ENCODE data around the gene CTNNBL1.

The CTNNBL1 gene

DNA sequence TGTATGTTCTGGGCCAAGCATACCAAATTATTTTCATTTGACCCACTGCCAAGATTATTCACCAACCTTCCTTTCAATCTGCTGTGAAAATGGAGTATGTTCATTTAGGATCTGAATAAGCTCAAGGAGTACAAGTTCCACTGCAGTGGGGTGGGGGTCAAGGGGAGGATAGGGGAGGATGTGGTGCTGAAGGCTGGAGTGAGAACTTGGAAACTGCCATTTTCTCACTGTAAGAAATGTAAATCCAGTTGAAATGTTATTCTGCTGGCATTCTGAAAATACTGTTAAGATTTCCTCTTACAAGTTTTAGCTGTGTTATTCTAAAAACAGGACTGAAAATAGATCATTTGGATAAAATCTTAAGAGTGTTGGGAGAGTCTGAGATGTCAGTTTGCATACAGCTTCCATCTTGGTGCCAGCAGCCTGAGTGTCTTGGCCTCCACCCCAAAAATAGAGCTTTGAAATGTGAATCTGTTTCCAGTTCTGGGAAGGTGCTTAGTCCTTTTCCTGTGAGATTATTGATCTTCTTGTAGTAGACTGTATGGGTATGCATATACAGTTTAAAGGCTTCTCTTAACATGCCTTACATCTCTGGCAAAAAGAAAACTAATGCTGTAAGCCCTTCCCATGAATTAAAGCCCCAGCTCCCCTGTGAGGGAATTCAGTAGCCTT lies 84.3 kb downstream of the CTNNBL1 start:
- DNase-seq, result peak; percentile 62

GRCh38 chr20:37781626-37782025 lies 87.8 kb downstream of the CTNNBL1 start:
- DNase-seq, result no peak

DNA sequence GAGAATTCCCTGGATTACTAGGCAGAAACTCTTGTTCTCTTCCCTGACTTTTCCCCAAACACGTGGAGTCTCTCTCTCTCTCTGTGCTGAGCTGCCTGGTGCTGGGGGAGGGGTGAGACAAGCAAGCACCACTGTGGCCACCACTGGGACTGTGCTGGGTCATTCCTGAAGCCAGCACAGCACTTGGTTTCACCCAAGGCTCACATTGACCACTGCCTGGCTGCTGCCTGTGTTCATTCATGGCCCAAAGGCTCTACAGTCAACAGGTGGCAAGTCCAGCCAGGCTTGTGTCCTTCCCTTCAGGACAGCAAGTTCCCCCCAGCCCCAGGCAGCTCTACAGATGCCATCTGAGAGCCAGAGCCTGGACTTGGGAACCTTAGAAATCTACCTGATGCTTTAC lies 92.2 kb downstream of the CTNNBL1 start:
- DNase-seq, result no peak

- no peak for DNase-seq
These were observed 95.6 kb downstream of the CTNNBL1 start for GRCh38 chr20:37789408-37789807.

DNA sequence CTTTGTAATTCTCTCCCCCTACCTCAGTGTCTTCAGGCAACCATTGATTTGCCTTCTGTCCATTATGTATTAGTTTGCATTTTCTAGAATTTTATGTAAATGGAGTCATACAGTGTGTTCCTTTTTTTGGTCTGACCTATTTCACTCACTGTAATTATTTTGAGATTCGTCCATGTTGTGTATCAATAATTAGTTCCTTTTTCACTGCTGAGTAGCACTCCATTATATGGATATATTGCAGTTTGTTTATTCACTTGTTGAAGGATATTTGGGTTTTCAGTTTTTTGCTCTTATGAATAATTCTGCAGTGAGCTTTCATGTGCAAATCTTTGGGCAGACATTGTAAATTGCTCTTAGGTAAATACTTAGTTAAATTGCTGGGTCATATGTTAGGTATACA lies 97.1 kb downstream of the CTNNBL1 start:
- DNase-seq, result no peak

DNA sequence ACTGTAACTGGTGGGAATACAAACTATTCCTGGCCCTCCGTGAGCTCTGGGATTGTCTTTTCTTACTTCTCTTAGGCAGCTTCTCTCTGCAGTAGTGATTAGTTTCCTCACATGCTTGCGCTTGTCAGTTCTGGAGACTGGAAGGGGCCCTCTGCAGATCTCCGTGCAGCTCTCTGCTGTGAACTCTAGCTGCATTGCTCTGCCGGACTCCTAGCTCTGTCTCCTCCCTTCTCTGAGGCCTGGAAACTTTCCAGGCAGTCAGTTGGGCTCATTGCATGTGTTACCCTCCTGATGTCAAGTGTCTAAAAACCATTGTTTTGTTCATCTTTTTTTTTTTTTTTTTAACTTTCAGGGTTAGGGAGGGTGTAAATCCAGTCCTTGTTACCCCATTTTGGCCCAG lies 102.3 kb downstream of the CTNNBL1 start:
- no peak for DNase-seq

DNA sequence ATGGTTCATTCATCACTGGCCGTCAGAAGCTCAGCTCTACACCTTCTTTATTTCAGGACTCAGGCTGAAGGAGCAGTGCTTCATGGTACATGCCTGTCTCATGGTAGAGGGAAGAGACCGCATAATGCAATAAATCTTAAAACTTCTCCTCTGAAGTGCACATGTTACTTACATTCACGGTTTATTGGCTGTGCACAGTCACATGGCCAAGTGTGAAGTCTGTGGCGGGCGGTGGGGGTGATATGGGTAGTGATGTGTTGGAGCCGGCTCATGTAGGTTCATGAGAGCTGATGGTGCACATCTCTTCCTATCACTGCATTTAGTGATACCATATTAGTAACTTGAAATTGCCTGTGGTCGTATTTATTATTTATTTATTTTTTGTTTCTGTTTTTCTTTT lies 102.9 kb downstream of the CTNNBL1 start:
- no peak for DNase-seq

DNA sequence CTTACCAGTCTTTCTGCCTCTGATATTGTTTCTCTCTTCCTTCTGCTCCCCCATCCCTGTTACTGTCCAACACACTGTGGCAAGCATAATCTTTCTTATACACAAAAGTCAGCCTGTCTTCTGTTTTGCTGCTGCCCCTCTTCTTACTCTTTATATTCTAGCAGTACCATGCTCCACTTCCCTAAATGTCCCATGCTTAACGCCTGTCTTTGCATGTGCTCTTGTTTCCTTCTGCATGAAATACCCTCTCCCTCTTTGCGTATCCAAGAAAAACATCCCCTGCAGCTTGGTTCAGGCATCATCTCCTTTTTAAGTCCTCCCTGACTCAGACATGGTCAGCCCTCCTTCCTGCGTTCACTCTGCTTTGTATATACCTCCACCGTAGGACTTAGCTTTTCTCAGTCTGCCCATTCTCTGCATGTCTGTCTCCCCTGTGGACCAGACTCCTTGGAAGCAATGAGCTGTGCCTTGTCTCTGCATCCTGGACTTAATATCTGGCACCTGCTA lies 103.9 kb downstream of the CTNNBL1 start:
- no peak for DNase-seq

GRCh38 chr20:37798312-37798711 lies 104.5 kb downstream of the CTNNBL1 start:
- no peak for DNase-seq

DNA sequence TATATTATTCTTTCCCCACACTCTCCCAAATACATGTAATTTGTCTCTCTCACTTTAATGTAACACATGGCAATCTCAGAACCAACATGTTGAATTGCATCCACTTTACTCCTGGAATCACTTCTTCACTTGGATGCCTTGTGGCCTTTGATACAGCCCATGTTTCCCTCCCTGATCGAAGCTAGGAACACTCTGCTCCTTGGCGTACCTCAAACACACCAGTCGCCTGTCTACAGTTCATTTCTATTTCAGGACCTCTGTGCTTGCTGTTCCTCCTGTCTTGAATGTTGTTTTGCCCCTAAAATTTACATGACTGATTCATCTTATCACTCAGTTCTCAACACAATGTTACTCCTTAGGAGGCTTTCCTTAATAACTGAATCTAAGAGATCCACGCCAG lies 106.8 kb downstream of the CTNNBL1 start:
- no peak for DNase-seq

DNA sequence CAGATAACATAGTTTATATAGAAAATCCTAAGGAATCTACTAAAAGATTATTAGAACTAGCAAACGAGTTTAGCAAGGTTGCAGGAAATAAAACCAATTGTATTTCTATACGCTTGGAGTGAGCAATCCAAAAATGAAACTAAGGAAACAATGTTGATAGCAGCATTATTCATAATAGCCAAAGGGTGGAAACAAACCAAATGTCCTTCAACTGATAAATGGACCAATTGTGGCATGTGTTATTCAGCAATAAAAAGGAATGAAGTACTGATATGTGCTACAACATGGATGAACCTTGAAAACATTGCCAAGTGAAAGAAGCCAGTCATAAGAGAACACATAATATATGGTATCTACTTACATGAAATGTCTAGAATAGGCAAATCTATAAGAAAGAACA lies 108.1 kb downstream of the CTNNBL1 start:
- no peak for DNase-seq

DNA sequence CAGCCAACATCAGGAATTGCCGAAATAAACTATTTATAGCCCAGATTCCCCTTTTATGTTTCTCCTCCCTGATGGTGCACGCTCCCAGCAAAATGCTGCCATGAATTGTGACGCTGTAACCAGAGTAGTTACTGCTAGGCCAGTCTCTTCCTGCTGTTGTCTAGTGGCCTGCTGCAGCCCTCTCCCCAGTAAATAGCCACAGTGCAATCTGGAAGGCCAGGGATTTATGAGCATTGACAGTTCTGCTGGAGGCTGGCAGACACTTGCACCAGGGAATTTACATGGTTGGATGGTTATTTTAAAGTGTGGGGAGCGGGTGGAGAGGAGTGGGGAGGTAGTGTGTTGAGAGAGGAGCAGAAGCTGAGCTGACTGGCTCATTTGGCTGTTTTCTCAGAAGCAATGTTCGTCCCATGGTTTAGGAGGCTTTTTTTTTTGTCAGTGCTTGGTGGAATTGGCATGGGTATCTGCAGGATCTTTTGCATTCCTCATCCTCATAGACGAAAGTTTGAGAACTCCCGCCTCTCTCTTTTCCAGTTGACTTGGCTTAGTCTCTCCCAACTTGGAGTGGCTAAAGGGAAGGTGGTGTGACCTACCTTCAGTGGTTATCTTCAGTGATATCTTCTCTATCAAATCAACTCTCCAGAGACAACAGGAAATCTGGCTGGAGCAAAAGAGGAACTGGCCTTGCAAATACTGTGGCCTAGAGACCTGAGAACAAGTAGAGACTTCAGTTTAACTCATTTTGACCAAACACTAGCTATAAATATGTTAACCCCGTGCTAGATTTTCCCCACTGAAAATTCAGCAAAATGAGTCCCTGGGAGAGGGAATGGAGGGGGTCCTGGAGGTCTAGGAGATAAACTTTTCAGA lies 109.8 kb downstream of the CTNNBL1 start:
- no peak for DNase-seq

DNA sequence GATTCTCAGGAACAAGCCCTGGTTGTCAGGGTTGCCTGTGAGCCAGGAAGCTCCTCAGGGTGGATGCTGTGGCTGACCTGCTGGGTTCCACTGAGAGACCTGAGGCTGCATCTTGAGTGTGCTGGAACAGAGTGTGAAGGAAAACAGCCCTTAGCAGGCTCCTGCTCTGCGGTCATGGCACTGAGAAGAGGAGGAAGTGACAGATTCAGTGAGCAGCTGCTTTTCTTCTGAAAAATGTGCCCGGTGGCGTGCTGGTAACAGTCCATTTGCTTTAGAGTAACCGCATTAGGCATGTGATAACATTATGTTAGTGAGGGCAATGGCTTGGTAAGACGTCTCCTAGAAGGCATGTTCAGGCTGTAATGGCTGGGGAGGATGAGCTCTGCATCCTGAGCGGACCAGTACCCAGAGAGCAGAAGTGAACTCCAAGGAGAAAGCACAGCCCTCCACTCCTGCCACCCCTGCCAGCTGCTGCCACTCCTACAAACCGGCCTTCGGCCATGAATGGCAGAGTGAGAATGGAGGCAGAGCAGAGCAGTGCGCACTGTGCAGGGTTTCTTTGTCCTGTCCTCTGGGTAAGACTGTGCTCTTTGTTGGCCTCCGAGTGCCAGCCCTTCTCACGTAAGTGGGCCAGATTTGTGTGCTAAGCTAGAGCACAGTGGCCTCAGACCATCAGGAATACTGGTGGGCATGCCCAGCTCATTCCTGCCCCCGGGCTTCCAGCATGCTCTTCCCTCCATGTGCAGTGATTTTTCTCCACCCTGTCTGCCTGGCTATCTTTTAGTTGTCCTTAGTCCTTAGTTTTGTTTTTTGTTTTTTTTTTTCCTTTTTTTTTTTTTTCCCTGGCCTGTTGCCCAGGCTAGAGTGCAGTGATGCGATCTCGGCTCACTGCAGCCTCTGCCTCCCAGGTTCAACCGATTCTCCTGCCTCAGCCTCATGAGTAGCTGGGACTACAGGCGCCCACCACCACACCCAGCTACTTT lies 111.0 kb downstream of the CTNNBL1 start:
- DNase-seq, result no peak

DNA sequence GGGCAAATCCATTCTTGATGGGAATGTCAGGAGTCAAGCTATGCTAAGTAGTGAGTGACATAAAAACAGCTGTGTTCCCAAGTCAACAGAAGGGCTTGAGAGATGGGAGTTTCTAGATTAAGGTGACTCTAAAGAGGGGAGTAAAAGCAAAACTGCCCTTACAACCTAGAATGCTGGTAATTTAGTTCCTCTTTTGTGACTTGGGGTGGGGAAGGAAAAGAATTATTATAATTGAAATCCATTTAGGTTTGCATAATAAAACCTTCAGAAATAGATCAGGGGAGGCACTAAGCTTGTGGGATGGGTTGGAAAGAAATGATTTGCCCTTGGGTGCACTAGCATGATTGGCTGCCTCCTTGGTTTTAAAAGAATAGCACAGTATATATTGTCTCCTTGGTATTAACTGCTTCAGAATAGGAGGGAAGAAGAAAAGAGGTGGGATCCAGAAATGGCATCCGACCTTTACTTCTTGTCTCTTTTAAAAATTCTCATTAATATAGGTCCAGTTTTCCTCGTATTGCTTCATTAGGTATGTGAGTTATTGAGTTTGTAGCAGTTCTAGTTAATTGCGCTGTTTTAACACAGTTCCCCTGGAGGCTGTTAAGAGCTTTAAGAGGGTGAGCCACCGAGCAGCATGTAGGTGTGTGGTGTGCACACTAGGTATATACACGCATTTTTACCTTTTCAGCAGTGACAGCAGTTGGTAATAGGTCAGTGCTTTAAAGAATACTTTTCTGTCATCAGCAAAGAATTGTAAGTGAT lies 113.8 kb downstream of the CTNNBL1 start:
- DNase-seq, result no peak

DNA sequence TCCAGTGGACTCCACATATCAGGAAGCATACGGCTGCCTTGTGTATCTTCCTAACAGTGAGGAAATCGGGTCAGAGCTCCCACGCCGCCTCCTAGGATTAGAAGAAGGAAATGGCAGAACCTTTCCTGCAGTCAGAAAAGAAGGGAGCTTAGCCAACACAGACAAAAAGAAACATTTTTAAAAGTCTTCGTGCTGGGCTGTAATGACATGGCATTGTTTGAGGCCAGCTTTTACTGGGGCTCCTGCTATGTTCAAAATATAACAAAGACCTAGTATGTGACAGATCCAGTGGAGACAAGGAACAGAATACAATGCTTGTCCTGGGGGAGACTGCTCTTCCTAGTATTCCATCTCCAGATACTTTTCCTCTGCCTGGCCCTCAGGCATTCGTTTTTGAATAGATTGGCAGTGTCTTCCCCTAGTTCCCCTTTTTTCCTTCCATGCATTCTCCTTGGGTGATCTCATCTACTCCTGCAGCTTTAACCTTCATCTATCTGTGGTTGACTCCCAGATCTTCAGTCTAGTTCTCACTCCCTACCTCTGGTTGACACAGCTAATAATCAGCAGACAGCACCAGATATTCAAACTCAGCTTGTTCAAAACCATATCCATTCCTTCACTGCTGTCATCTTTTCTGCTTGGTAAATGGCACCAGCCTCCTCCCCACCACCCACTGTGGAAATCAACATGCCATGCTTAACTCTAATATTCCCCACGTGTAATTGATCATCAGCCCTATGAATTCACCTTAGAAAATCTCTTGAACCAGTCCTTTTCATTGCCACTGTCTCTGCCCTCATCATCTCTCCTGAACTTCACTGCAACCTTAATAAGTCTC lies 114.6 kb downstream of the CTNNBL1 start:
- DNase-seq, result no peak

DNA sequence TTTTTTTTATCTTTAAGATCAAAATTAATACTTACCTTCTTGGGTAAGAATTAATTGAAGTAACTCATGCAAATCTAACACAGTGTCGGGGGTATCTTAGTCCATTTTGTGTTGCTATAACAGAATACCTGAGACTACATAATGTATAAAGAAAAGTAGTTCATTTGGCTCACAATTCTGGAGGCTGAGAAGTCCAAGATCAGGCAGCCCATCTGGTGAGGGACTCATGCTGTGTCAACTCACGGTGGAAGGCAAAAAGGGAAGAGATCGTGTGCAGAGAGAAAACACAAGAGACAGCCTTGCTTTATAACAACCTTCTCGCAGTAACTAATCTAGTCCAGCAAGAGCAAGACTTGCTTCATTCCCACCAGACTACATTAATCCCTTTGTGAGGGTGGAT lies 116.2 kb downstream of the CTNNBL1 start:
- DNase-seq, result no peak

DNA sequence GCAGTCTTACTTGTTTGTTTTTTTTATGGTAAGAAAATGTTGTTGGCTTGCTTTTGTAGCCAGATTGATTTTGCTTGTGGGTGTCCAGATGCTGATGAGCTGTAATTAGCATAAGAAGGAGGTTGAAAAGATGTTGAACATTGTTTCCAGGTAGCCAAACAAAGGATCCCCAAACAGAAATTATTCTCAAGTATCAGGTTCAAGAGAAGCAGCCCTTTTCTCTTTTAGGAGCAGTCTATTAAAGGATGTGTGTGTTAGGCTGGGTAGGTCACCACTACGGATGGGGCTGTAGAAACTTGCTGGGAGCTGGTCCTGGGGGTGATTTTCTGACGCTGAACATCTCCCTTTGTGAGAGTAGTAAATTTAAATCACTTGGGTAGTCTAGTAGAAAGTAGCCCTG lies 122.2 kb downstream of the CTNNBL1 start:
- DNase-seq, result no peak

DNA sequence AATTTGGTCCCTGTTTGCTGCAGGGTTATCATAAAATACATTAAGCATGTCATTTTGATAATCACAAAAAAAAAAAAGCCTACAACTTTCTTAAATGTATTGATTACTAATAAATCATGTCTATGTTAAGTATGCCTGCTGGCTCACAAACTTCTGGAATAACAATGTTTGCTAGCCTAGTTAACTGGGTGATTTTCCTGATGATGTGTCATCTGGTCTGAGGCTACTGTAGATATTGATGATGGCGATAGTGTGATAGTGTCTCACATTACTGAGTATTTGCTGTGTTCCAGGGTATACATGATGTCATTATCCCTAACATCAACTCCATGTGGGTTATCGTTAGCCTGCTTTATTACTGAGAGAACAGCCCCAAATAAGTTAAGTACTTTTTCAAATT lies 122.9 kb downstream of the CTNNBL1 start:
- no peak for DNase-seq

DNA sequence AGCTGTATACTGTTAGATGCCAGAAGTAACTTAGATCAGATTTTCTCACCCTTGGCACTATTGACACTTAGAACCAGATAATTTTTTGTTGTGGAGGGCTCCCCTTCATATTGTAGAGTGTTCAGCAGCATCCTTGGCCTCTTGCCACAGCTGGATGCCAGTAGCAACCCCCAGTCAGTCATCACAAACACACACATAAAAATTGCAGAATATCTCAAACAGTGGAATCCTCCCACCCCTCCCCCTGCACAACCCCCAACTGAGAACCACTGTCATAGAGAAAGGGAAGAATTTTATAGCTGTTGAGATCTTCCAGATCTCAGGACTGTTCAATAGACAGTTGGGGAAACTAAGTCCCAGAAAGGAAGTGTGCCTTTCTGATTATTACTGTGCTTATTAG lies 127.9 kb downstream of the CTNNBL1 start:
- DNase-seq, result no peak

- no peak for DNase-seq
These were observed 128.3 kb downstream of the CTNNBL1 start for GRCh38 chr20:37822141-37822601.

DNA sequence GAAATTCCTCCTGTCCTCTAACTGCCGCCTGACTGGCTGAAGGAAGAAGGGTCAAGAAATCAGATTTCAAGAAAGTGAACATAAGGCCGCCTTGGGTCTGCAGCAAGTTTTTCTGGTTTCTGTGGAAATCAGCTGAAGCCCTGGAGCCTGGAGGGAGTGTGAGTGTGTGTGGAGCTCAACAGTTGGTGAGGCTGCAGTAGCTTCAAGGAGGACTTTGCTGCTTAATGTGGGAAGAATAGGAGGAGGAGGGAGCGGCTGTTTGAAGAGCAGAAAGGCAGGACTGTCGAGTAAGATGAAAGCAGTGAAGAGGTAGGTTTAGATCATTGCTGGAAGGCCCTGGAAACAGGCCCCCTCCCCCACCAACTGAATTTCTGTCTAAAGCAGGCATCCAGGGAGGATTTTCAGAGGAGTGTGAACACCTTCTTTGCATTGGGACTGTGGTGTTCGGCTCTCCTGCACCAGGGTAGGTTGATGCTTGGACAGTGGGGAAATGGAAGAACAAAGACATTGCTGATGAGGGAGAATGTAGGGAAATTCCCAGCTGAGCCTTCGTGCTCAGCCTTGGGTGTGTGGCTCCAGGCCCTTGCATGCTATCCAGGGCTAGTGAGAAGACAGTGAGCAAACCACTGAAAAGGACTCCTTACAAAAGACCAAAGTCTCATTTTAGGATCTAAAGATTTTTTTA lies 129.6 kb downstream of the CTNNBL1 start:
- DNase-seq, result no peak
